Thoracic aorta endothelial cell (primary cell): ENCODE measurements around the gene FAM72C. TPM values are rescaled to one million over a fixed set of nuclear protein-coding genes. Genes with fewer than 3 reads are reported as not detected.

Source experiments
- small RNA-seq: library from RNA; depleted of rRNA; stranded (forward); fragments of <200 nt; gene quantifications from one replicate; pipeline ENCODE3, GENCODE V24; 2012
- total RNA-seq: library from RNA; depleted of rRNA; stranded (reverse); fragments of >200 nt; gene quantifications from 2 replicates; pipeline ENCODE4 v1.2.3, GENCODE V29; 2012

Gene FAM72C
- 1.3 and 1.4 TPM in 2 replicates for total RNA-seq

DNA sequence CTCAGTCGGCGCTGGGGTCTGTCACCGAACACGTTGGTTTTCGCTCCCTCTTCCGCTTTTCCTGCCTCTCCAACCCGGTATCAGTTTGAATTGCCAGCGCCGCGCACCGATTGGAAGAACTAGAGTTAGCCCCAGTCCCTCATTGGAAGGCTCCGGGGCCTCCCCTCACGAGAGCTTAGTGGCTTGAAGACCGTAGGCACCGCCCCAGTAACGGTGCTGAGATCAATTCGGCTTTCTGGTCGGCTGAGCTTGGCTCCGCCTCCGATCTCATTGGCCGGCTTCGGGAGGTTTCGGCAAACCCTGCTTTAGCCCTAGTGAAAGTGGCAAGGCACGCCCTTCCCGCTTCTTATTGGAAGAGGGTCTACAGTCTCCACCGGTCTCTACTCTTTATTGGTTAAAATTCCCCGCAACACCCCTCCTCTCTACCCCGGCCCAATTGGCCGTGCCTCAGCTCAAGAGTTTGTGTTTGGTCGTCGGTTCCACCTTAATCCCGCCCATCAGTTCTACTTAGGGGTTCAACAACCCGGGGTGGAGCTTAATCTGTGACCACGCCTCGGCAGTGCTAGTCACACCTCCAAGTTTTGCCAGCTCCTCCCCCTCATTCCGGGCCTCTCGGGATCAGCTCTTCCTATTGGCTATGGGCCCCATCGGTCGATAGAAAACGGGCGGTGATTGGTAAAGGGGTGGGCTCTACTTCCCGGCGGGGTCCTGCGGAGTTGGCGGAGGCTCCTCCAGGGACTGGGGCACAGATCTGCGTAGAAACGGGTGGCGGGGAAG, at the start of gene FAM72C:
FAM72C (minus strand) TSS at position 63 of the 777 bp plus-strand sequence. CDS start 845 bp downstream, outside the sequence.

Small RNA genes within 50 kb of the gene (small RNA-seq; reads per million reads assigned to genes)
- gene HIST2H3PS2: not detected
